ENCODE measurements around the gene ANKRD26. TPM values are rescaled to one million over a fixed set of nuclear protein-coding genes. Genes with fewer than 3 reads are reported as not detected.

The ANKRD26 gene
- total RNA-seq, 2 donors from 2014 or later = 15.8 to 18.9 TPM

GRCh38 chr10:27030060-27030459 lies 70.2 kb downstream of the ANKRD26 start:
- Mint-ChIP-seq H3K27me3 (ENCODE audit: insufficient read depth) (no peaks in the 10 kb centered on the region), H3K4me1 (no peaks in the 10 kb centered on the region), H3K36me3 (ENCODE audit: low read depth) (peaks cover 24% of the 10 kb centered on the region), H3K4me3 (no peak overlapping the region), H3K9me3 (no peaks in the 10 kb centered on the region), H3K27ac (no peak overlapping the region)
- Histone ChIP-seq H3K36me3 (ENCODE audit: control insufficient read depth, insufficient read depth, low read length) (peaks cover 31% of the 10 kb centered on the region), H3K9me3 (ENCODE audit: control insufficient read depth, low read length) (no peaks in the 10 kb centered on the region), H3K4me1 (ENCODE audit: control insufficient read depth, insufficient read depth, low read length) (no peaks in the 10 kb centered on the region), H3K9ac (ENCODE audit: extremely low read depth, low read length, poor library complexity, severe bottlenecking) (no peak overlapping the region), H3K27me3 (ENCODE audit: control insufficient read depth, insufficient read depth, low read length, poor library complexity, severe bottlenecking) (no peaks in the 10 kb centered on the region), H3K27ac (ENCODE audit: low read depth, low read length) (no peak overlapping the region), H3K4me3 (ENCODE audit: low read length) (no peak overlapping the region)
- 83 to 97% methylated on average over 1 to 2 of the region's 2 CpGs for WGBS, 2 experiments (ENCODE audit: insufficient coverage in 1 of 2, insufficient read length in 1 of 2)
- TF ChIP-seq CTCF (conservative IDR thresholded peaks at IDR 0.05) = no peak
- no peak for DNase-seq

- H3K4me3 ChIP-seq (ENCODE audit: low read length) = no peak overlapping the region
- H3K9me3 ChIP-seq (ENCODE audit: control insufficient read depth, low read length) = no peaks in the 10 kb centered on the region
- peak; percentile 65 for TF ChIP-seq CTCF (conservative IDR thresholded peaks at IDR 0.05)
- Mint-ChIP-seq H3K36me3 (ENCODE audit: low read depth) (peaks cover 35% of the 10 kb centered on the region), H3K4me1 (peaks cover 3% of the 10 kb centered on the region), H3K27me3 (ENCODE audit: insufficient read depth) (no peaks in the 10 kb centered on the region), H3K9me3 (no peaks in the 10 kb centered on the region), H3K4me3 (no peak overlapping the region), H3K27ac (no peak overlapping the region)
- peaks cover 32% of the 10 kb centered on the region for H3K36me3 ChIP-seq (ENCODE audit: control insufficient read depth, insufficient read depth, low read length)
- H3K4me1 ChIP-seq (ENCODE audit: control insufficient read depth, insufficient read depth, low read length) = no peaks in the 10 kb centered on the region
- no peaks in the 10 kb centered on the region for H3K27me3 ChIP-seq (ENCODE audit: control insufficient read depth, insufficient read depth, low read length, poor library complexity, severe bottlenecking)
- no peak for DNase-seq
- no peak overlapping the region for H3K9ac ChIP-seq (ENCODE audit: extremely low read depth, low read length, poor library complexity, severe bottlenecking)
- 75% methylated on average over 2 of the region's 2 CpGs; no CpG with 5 or more reads in 1 of the 2 experiments for WGBS, 2 experiments (ENCODE audit: insufficient coverage in 1 of 2, insufficient read length in 1 of 2)
- no peak overlapping the region for H3K27ac ChIP-seq (ENCODE audit: low read depth, low read length)
These were observed 78.2 kb downstream of the ANKRD26 start for GRCh38 chr10:27022048-27022447.

GRCh38 chr10:27020243-27020642 lies 80.1 kb downstream of the ANKRD26 start:
- Histone ChIP-seq H3K27ac (ENCODE audit: low read depth, low read length) (no peak overlapping the region), H3K27me3 (ENCODE audit: control insufficient read depth, insufficient read depth, low read length, poor library complexity, severe bottlenecking) (no peaks in the 10 kb centered on the region), H3K9me3 (ENCODE audit: control insufficient read depth, low read length) (no peaks in the 10 kb centered on the region), H3K36me3 (ENCODE audit: control insufficient read depth, insufficient read depth, low read length) (peaks cover 25% of the 10 kb centered on the region), H3K4me3 (ENCODE audit: low read length) (no peak overlapping the region), H3K4me1 (ENCODE audit: control insufficient read depth, insufficient read depth, low read length) (peaks cover 3% of the 10 kb centered on the region), H3K9ac (ENCODE audit: extremely low read depth, low read length, poor library complexity, severe bottlenecking) (no peak overlapping the region)
- Mint-ChIP-seq H3K9me3 (no peaks in the 10 kb centered on the region), H3K36me3 (ENCODE audit: low read depth) (peaks cover 31% of the 10 kb centered on the region), H3K27ac (no peak overlapping the region), H3K27me3 (ENCODE audit: insufficient read depth) (no peaks in the 10 kb centered on the region), H3K4me3 (no peak overlapping the region), H3K4me1 (peaks cover 9% of the 10 kb centered on the region)
- no peak for TF ChIP-seq CTCF (conservative IDR thresholded peaks at IDR 0.05)
- WGBS, 2 experiments (ENCODE audit: insufficient coverage in 1 of 2, insufficient read length in 1 of 2) = 90% methylated on average over 5 of the region's 5 CpGs
- DNase-seq = no peak
